Muscle layer of colon (tissue), 2 donors: ENCODE data around the gene DLK1.

Experiments used
- H3K27ac ChIP-seq: one replicate; pipeline ENCODE4 v1.7.0; 2013; ENCODE audit warnings: low read depth, mild to moderate bottlenecking, low read length, moderate library complexity
- H3K27me3 ChIP-seq, 2 donors: one replicate each; pipeline ENCODE4 v1.7.0; 2013; ENCODE audit warnings: low read length in 2 of 2, mild to moderate bottlenecking in 2 of 2; ENCODE audit not compliant: insufficient read depth in 2 of 2, control insufficient read depth in 1 of 2
- H3K36me3 ChIP-seq: one replicate; pipeline ENCODE4 v1.7.0; 2013; ENCODE audit warnings: mild to moderate bottlenecking, low read length; ENCODE audit not compliant: insufficient read depth
- H3K4me1 ChIP-seq: one replicate; pipeline ENCODE4 v1.7.0; 2013; ENCODE audit warnings: mild to moderate bottlenecking, low read length; ENCODE audit not compliant: insufficient read depth
- H3K4me3 ChIP-seq, 2 donors: one replicate each; pipeline ENCODE4 v1.7.0; 2013; ENCODE audit warnings: low read length in 2 of 2, low read depth in 1 of 2, mild to moderate bottlenecking in 1 of 2, moderate library complexity in 1 of 2
- H3K9ac ChIP-seq: one replicate; pipeline ENCODE4 v1.7.0; 2013; ENCODE audit warnings: low read length
- H3K9me3 ChIP-seq: one replicate; pipeline ENCODE4 v1.7.0; 2013; ENCODE audit warnings: mild to moderate bottlenecking, low read length
- donor health status: abdominal sarcoma.
- donor health status: Adenocarcinoma of cecum.

Gene DLK1

DNA sequence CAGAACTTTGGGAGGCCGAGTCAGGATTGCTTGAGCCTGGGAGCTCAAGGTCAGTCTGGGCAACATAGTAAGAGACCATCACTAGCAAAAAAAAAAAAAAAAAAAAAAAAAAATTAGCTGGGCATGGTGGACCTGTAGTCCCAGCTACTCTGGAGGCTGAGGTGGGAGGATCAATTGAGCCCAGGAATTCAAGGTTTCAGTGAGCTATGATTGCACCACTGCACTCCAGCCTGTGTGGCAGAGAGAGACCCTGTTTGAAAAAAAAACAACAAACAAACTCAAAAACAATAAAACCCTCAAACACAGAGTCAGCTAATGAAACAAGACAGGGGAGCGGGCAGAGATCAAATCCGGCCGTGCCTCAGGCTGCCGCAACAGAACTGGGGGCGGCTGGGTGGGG is 41.7 kb upstream of the DLK1 start:
- Histone ChIP-seq H3K9ac (no peak overlapping the region), H3K27ac (no peak overlapping the region), H3K4me3 (no peak overlapping the region), H3K36me3 (no peaks in the 10 kb centered on the region), H3K27me3 (no peaks in the 10 kb centered on the region), H3K4me1 (peaks cover 9% of the 10 kb centered on the region), H3K9me3 (no peaks in the 10 kb centered on the region)

DNA sequence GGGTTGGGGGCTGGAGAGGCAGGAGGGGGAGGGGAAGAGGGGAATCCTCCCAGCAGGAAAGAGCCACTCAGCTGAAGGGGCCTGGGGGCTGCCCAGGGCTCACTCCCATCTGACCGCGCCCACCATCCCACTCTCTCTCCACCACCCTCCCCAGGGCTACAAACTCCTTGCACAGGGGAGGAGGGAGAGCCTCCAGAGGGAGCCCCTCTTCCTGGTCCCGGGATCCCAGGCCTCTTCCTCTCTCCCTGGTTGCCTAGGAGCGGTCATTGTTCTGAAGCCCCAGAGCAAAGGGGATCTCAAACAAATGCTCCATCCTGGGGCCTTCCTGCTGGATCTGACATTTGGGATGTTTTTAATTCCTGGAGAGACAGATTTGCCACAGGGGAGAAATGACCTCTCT is 39.8 kb upstream of the DLK1 start:
- Histone ChIP-seq H3K9ac (no peak overlapping the region), H3K36me3 (no peaks in the 10 kb centered on the region), H3K4me3 (no peak overlapping the region), H3K27ac (no peak overlapping the region), H3K4me1 (no peaks in the 10 kb centered on the region), H3K27me3 (no peaks in the 10 kb centered on the region), H3K9me3 (no peaks in the 10 kb centered on the region)

DNA sequence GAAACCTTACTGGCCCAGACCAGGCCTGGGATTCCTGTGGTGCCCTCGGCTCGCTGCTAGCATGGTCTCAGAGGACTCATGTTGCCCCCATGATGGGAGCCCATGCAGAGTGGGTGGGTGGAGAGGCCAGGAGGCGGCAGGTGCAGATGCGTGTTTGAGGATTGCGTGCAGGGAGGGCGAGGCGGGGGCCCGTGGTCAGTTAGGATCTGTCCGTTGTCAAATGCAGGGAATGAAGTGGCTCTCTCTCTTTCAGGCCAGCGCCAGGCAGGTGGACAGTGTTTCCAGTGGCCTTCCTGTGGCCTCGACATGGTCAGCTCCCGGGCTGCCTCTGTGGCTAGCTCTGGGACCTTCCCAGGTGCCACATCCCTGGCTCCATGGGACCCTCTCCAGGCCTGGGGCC is 39.3 kb upstream of the DLK1 start:
- Histone ChIP-seq H3K27ac (no peak overlapping the region), H3K9me3 (no peaks in the 10 kb centered on the region), H3K4me3 (no peak overlapping the region), H3K27me3 (no peaks in the 10 kb centered on the region), H3K4me1 (no peaks in the 10 kb centered on the region), H3K9ac (no peak overlapping the region), H3K36me3 (no peaks in the 10 kb centered on the region)

DNA sequence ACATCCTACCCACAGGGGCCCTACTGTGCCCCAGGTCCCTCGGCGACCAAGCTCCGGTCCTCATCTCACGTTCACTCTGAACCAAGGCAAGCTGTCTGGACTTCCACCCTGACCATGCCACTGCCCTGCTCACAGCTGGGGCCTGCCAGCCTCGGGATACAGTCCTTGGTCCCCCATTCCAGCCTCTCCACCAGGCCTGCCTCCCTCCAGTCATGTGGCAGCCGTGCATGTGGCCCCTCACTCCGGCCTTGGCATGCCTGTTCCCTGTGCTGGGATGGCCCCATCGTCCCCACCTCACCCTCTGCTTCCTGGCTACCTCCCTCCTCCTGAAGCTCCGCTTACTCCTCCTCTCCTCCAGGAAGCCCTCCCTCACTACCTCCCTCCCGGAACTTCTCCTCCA is 38.6 kb upstream of the DLK1 start:
- Histone ChIP-seq H3K9me3 (no peaks in the 10 kb centered on the region), H3K4me3 (no peak overlapping the region), H3K4me1 (no peaks in the 10 kb centered on the region), H3K27me3 (no peaks in the 10 kb centered on the region), H3K27ac (no peak overlapping the region), H3K36me3 (no peaks in the 10 kb centered on the region), H3K9ac (no peak overlapping the region)

DNA sequence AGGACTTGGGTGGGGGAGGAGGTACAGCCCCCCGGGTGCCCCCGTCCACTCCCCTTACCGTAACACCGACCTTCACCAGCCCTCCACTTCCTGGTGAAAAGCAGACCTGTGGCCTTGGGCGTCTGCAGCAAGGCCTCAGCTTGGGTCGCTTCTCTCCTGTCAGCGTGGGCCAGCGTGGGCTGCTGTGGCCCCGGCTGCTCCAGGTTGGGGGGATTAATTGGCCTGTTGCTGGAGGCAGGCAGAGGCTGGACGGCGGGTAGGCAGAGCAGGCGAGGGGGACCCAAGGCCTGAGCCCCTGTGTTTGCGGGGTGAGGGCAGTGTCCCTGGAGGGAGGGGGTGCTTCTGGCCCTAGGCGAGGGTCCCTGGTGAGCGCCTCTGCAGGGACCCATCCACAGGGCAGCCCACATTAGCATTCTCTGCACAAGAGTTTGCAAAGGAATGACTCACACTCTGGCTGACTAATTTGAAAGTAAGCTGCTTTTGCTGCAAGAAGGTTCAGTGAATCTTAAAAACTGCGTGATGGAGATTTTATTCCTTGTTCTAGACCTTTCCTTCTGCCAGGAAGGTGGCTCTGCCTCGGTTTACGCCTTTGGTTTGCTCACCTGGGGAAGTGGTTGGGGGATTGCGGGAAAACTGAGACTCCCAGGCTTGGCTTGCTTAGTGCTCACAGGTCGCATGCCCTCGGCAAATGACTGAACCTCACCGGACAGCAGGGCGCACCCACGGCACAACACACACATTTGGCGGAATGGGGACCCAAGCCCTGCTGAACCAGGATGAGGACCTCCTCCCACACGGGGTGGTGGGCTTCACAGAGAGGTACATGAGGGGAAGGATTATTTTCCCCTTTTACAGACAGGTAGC is 37.9 kb upstream of the DLK1 start:
- Histone ChIP-seq H3K4me3 (no peak overlapping the region), H3K9me3 (no peaks in the 10 kb centered on the region), H3K9ac (no peak overlapping the region), H3K27me3 (no peaks in the 10 kb centered on the region), H3K27ac (no peak overlapping the region), H3K36me3 (no peaks in the 10 kb centered on the region), H3K4me1 (no peaks in the 10 kb centered on the region)

DNA sequence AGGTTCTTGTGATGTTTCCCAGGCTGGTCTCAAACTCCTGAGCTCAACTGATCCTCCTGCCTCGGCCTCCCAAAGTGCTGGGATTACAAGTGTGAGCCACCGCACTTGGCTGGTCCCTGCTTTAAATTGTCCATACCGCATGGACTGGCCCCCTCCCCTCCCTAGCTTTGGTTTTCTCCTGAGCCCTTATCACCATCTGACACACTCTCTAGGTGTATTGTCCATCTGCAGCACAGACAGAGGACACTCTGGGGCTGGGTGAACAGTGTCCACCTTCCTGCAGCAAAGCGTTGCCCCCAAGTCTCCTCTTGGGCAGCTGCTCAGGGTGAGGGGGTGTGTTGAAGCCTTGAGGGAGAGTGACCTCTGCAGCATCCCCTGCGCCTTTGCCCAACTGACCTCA is 36.0 kb upstream of the DLK1 start:
- H3K9ac ChIP-seq = no peak overlapping the region
- H3K4me3 ChIP-seq = no peak overlapping the region
- H3K4me1 ChIP-seq = no peaks in the 10 kb centered on the region
- H3K27me3 ChIP-seq = no peaks in the 10 kb centered on the region
- H3K36me3 ChIP-seq = no peaks in the 10 kb centered on the region
- H3K27ac ChIP-seq = no peak overlapping the region
- H3K9me3 ChIP-seq = no peaks in the 10 kb centered on the region

DNA sequence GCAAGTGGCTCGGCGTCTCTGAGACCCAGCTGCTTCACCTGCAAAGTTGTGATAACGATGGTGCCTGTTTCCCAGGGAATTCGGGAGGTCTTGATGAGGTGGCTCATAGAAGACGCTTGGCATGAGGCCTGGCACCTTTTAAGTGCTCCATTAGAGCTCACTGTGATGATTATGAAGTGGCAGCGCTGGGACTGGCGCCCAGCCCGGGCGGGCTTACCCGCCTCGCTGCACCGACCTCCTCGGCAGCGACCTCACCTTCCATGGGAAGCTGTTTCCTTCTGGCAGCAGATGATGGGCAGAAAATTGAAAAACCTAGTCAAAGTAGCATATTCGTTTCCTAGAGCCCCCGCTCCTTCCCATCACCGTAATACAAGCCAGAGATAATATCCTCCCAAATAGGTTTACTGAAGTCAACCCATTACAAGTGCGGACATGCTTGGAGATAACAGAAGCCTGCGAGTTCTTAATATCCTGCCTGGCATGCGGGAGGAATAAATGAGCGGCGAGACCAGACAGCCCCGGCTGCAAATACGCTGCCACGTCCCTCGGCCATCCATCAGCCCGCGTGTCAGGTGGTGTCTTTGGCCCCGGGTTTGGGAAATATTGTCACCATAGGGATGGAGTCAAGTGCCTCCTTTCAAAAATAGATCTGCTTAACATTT is 35.2 kb upstream of the DLK1 start:
- no peaks in the 10 kb centered on the region for H3K36me3 ChIP-seq
- no peak overlapping the region for H3K9ac ChIP-seq
- H3K27me3 ChIP-seq = no peaks in the 10 kb centered on the region
- no peak overlapping the region for H3K4me3 ChIP-seq
- H3K27ac ChIP-seq = no peak overlapping the region
- no peaks in the 10 kb centered on the region for H3K9me3 ChIP-seq
- H3K4me1 ChIP-seq = no peaks in the 10 kb centered on the region

GRCh38 chr14:100692256-100692655 is 34.4 kb upstream of the DLK1 start:
- no peaks in the 10 kb centered on the region for H3K4me1 ChIP-seq
- no peak overlapping the region for H3K9ac ChIP-seq
- no peak overlapping the region for H3K4me3 ChIP-seq
- H3K27me3 ChIP-seq = no peaks in the 10 kb centered on the region
- H3K9me3 ChIP-seq = no peaks in the 10 kb centered on the region
- H3K27ac ChIP-seq = no peak overlapping the region
- no peaks in the 10 kb centered on the region for H3K36me3 ChIP-seq

DNA sequence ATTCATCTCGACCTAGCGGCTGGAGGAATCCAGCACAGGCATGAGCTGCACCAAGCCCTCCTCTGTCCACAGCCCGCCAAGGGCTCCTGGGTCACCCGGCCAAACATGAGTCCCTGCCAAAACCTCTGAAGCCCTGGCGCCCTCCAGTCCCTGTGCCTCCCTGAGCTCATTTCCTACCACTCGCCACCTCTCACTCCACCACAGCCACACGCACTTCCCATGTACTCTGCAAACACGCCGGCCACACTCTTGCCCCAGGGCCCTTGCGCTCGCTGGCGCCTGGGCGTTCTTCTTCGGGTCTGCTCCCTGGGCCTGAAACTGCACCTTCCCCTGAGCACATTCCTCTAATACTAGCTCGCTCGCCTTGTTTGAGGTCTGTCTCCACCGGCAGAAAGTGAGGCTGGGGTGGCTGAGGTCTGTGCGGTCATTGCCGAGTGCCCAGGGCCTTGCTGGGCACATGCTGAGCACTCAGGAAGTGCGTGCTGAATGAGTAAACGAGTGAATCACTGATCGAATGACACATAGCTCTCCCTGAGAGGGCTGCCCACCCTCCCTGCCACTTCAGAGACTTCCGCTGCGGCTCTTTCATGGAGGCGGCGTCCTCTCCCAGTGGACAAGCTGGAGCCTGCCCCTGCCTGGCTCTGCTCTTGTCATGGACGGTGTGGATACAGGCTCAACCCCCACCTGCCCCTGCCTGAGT is 33.7 kb upstream of the DLK1 start:
- no peak overlapping the region for H3K27ac ChIP-seq
- no peaks in the 10 kb centered on the region for H3K4me1 ChIP-seq
- H3K27me3 ChIP-seq = peaks cover 0 to 3% of the 10 kb centered on the region in 2 donors
- no peak overlapping the region for H3K9ac ChIP-seq
- no peaks in the 10 kb centered on the region for H3K36me3 ChIP-seq
- no peak overlapping the region for H3K4me3 ChIP-seq
- no peaks in the 10 kb centered on the region for H3K9me3 ChIP-seq

DNA sequence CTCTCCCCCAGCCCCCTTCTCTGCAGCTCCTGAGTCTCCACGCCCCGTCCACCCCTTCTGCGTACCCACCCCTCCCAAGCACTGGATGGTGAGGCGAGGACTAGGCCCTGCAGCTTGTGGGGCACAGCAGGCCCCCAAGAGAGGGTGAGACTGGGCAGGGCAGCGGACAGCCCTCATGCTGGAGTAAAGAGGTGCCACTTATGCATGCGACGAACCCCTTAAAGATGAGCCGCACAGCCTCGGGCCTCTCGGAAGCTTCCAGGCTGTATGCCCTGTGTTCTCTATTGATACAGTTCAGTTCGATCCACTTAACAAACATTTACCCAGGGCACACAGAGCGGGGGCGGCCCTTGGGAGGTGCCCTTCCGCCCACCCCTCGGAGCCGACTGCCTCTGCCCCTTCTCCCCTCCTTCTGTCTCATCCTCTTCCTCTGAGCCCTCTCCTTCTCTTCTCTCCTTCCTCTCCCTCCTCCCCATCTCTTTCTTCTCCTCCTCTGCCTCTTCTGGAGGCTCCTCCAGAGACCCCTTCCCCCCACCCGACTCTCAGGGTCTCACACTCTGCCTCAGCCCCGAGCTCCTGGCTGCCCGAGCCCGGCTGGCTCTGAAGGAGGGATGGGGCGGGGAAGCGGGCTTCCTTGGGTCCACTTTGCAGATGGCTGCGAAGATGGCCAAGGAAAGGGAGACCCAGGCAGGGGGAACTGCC is 32.7 kb upstream of the DLK1 start:
- H3K4me1 ChIP-seq = no peaks in the 10 kb centered on the region
- H3K27me3 ChIP-seq = peaks cover 0 to 3% of the 10 kb centered on the region in 2 donors

More for the DNA sequence above, 32.7 kb upstream of the DLK1 start:
- H3K9me3 ChIP-seq = no peaks in the 10 kb centered on the region
- no peak overlapping the region for H3K4me3 ChIP-seq
- no peak overlapping the region for H3K27ac ChIP-seq
- H3K9ac ChIP-seq = no peak overlapping the region
- no peaks in the 10 kb centered on the region for H3K36me3 ChIP-seq
